ENCODE measurements around the gene C4A. TPM values are rescaled to one million over a fixed set of nuclear protein-coding genes. Genes with fewer than 3 reads are reported as not detected.
"Not testable (repeated sequence)": the region's sequence is repeated elsewhere in the genome, so short reads cannot be mapped to it uniquely, and the experiment has no call there.

The C4A gene
- total and polyA plus RNA-seq, 2 of the 13 experiments (the other 11 are each of a cell fraction or from before 2014, with no cell fraction given) = 165 to 478 TPM

GRCh38 chr6:32047855-32048766, 66.3 kb downstream of the C4A start (continued):
- no peak for TF ChIP-seq ZNF891 (CRISPR knock-in tag; IDR thresholded peaks at IDR 0.05)
- TF ChIP-seq ZNF761 (CRISPR knock-in tag; conservative IDR thresholded peaks at IDR 0.05) = 0 out of 2 replicates have a peak, but pooled peaks have one; percentile 65
- peak; percentile 80; the same call in 1 of the 2 replicates for TF ChIP-seq RBAK (CRISPR knock-in tag; IDR thresholded peaks at IDR 0.05)
- TF ChIP-seq POLR2AphosphoS2 (IDR thresholded peaks at IDR 0.05; ENCODE audit: low read depth, low read length) = no peak
- TF ChIP-seq NKX3-1 (CRISPR knock-in tag; IDR thresholded peaks at IDR 0.05) = no peak
- peak; percentile 94 for TF ChIP-seq ZGPAT (CRISPR knock-in tag; IDR thresholded peaks at IDR 0.05)
- TF ChIP-seq ZNF549 (CRISPR knock-in tag; IDR thresholded peaks at IDR 0.05) = peak; percentile 90; the same call in 1 of the 2 replicates
- TF ChIP-seq GATA4 (IDR thresholded peaks at IDR 0.05; ENCODE audit: borderline replicate concordance, low read depth) = 0 out of 2 replicates have a peak, but pooled peaks have one; percentile 16
- no peak for TF ChIP-seq ZMAT5 (CRISPR knock-in tag; IDR thresholded peaks at IDR 0.05; ENCODE audit: borderline replicate concordance, low read depth)
- TF ChIP-seq NRL (CRISPR knock-in tag; IDR thresholded peaks at IDR 0.05; ENCODE audit: borderline replicate concordance) = peak; percentile 80; the same call in 1 of the 2 replicates
- no peak for TF ChIP-seq JUNB (CRISPR knock-in tag; IDR thresholded peaks at IDR 0.05; ENCODE audit: borderline replicate concordance)
- TF ChIP-seq CBX2 (IDR thresholded peaks at IDR 0.05; ENCODE audit: low read depth, low read length) = no peak
- TF ChIP-seq CBX2 (CRISPR knock-in tag; IDR thresholded peaks at IDR 0.05; ENCODE audit: low read depth) = peak; percentile 77; the same call in 1 of the 2 replicates
- peak; percentile 64 for TF ChIP-seq CBX1 (IDR thresholded peaks at IDR 0.05; ENCODE audit: low read depth)
- TF ChIP-seq MAFF (IDR thresholded peaks at IDR 0.05; ENCODE audit: low read depth, low read length) = no peak
- TF ChIP-seq CREB1 (IDR thresholded peaks at IDR 0.05) = no peak
- TF ChIP-seq CREB1 (CRISPR knock-in tag; IDR thresholded peaks at IDR 0.05) = no peak

GRCh38 chr6:32049149-32049548, 67.3 kb downstream of the C4A start:
- H4K20me1 ChIP-seq (ENCODE audit: insufficient read depth, low read length); in situ Hi-C loops (cut with HindIII; ENCODE audit: extremely low pct_ligation_motif_present, low pct_unique_long_range_greater_than_20kb); intact Hi-C loops (cut with micrococcal nuclease; ENCODE audit: unreplicated experiment); H3K27ac ChIP-seq (ENCODE audit: extremely low read length, insufficient read depth, low read length); H3K9me3 ChIP-seq (ENCODE audit: low read length); FAIRE-seq; H3K36me3 ChIP-seq (replicated peaks in 1 of 2; ENCODE audit: control insufficient read depth in 1 of 2, insufficient read depth in 2 of 2, low read length in 2 of 2); ATAC-seq; BruUV-seq (replicated peaks); DNase-seq (ENCODE audit: low spot score); H3K9ac ChIP-seq (ENCODE audit: insufficient read depth, low read depth, low read length); H3K4me3 ChIP-seq (replicated peaks in 1 of 3; ENCODE audit: insufficient read depth in 1 of 3, low read depth in 2 of 3, low read length in 3 of 3); H3K4me2 ChIP-seq (ENCODE audit: low read depth, low read length); H3K79me2 ChIP-seq (ENCODE audit: insufficient read depth, low read length); H2AFZ ChIP-seq (ENCODE audit: low read length): not testable (repeated sequence)
- H3K4me1 ChIP-seq (ENCODE audit: insufficient read depth, low read length) = peaks cover 32% of the 10 kb centered on the region
- ChIA-PET CTCF (ENCODE audit: low intra/inter-chr PET ratio, low total read pairs) (interaction anchor here (1.4 to 1.6 kb wide), 2 partner anchors 38 to 105 kb away, joined by 5 to 6 read pairs; partner anchors contain the start of gene PPT2), POLR2A (interaction anchor here (1.6 to 1.7 kb wide), 2 partner anchors 79 to 146 kb away, joined by 4 to 9 read pairs; partner anchors contain the start of gene ATF6B)
- peaks cover 19 to 34% of the 10 kb centered on the region in 2 experiments; a peak in 3 of 5 replicates for H3K27me3 ChIP-seq (ENCODE audit: control insufficient read depth in 1 of 2, insufficient read depth in 2 of 2, low read length in 2 of 2)
- WGBS (ENCODE audit: low lambda C conversion rate) = 86% methylated on average over 19 of the region's 21 CpGs

All from HepG2 (cell line).